Naive thymus-derived CD8-positive, alpha-beta T cell (primary cell): ENCODE results near the gene NR2F6. TPM values are rescaled to one million over a fixed set of nuclear protein-coding genes. Genes with fewer than 3 reads are reported as not detected.

Source experiments
- ATAC-seq, 2 donors: fragments of 150-1000 bp; cut with Tn5 transposase in 1 of 2; sonication (Bioruptor Pico), chemical (Tn5 transposase) in 1 of 2; 1 replicate in 1 of 2; 2 replicates in 1 of 2; pipeline ENCODE4 v1.10.0; 2021; ENCODE audit warnings: mild to moderate bottlenecking in 2 of 2, moderate library complexity in 2 of 2
- POLR2A ChIA-PET: fragments of 350-600 bp; sonication (Branson Sonifier 250); formaldehyde crosslinking; loops from one replicate; lab custom pipeline; 2021; ENCODE audit warnings: antibody characterized with exemption; lab: Charles Lee
- DNase-seq, 10 donors: peaks; one replicate each; pipeline versions ENCODE4 v3.0.0 to v3.0.0-alpha.2; 2020 to 2022
- H3K27ac Mint-ChIP-seq, 10 donors: one replicate each; pipeline ENCODE4 v1.8.0; 2020 to 2022; ENCODE audit warnings: mild to moderate bottlenecking in 10 of 10, mixed read lengths in 10 of 10, moderate library complexity in 4 of 10, inconsistent platforms in 1 of 10
- H3K27me3 Mint-ChIP-seq, 5 donors: one replicate each; pipeline ENCODE4 v1.8.0; 2021 to 2022; ENCODE audit warnings: mixed read lengths in 5 of 5
- H3K36me3 Mint-ChIP-seq, 3 donors: one replicate each; pipeline ENCODE4 v1.8.0; 2020 to 2022; ENCODE audit warnings: mixed read lengths in 3 of 3, mild to moderate bottlenecking in 2 of 3, inconsistent platforms in 1 of 3
- H3K4me1 Mint-ChIP-seq, 4 donors: one replicate each; pipeline ENCODE4 v1.8.0; 2021 to 2022; ENCODE audit warnings: mixed read lengths in 4 of 4
- H3K4me3 Mint-ChIP-seq, 10 donors: one replicate each; pipeline ENCODE4 v1.8.0; 2020 to 2022; ENCODE audit warnings: mild to moderate bottlenecking in 10 of 10, mixed read lengths in 10 of 10, moderate library complexity in 6 of 10, inconsistent platforms in 1 of 10
- H3K9me3 Mint-ChIP-seq, 9 donors: one replicate each; pipeline ENCODE4 v1.8.0; 2020 to 2022; ENCODE audit warnings: mixed read lengths in 9 of 9, mild to moderate bottlenecking in 3 of 9, inconsistent platforms in 1 of 9, moderate library complexity in 1 of 9
- polyA plus RNA-seq, 3 donors: library from polyadenylated mRNA; unstranded; fragments of 300-500 nt; fragmentation: Illumina TruSeq; gene quantifications; one replicate each; pipeline ENCODE4 v1.2.3, GENCODE V29; 2021
- total RNA-seq, 8 experiments: library from RNA in 2 of 8; stranded (reverse) in 2 of 8; gene quantifications; one replicate each; pipeline ENCODE4 v1.2.3 and lab custom pipeline; 2021 to 2026

The NR2F6 gene
- total RNA-seq (1 to 10 TPM; 1.1 to 1.6 TPM), polyA plus RNA-seq (1 to 10 TPM in 2 of 3 donors, under 1 TPM in 1; 0.93 to 1.5 (median 1.3) TPM), total RNA-seq (lab: John Stamatoyannopoulos, UW) (0 to 9.1 (median 2.9) reads per million in 6 experiments)

DNA sequence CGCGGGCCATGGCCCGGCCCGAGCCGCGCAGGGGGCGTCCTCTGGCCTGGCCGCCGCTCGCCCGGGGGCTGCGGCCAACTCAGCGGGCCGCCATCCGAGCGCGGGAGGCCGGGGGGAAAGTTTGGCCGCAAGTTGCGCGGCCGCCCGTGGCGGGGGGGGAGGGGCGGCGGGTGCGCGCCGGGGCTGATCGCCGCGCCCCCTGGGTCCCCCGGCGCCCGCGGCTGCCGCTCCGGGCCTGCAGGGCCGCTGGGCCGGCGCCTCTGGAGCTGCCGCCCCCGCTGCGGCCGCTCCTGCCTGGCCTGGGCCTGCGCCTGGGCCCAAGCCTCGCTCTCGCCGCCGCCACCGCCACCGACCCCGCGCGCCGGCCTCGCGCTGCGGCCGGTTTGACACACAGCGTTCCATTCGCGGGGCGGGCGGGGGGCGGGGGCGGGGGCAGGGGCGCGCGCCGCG is at the start of gene NR2F6:
Gene NR2F6, minus strand, starts transcription at position 385 of the 450 bp plus-strand sequence. CDS start 699 bp downstream, outside the sequence.
- Mint-ChIP-seq H3K4me1 (peaks cover 4 to 20% (median 9%) of the 10 kb centered on the region in 4 donors), H3K4me3 (peak within 1 kb of the TSS; percentile 74 to 93 (median 88)), H3K9me3 (no peaks in the 10 kb centered on the region), H3K36me3 (no peaks in the 10 kb centered on the region), H3K27me3 (peaks cover 0 to 4% (median 0%) of the 10 kb centered on the region in 5 donors), H3K27ac (peak within 1 kb of the TSS in 6 of 10 donors; percentile 40 to 91 (median 72))
- POLR2A ChIA-PET, result interaction anchor here (1.8 to 2.6 kb wide), 2 partner anchors 11 to 61 kb away, joined by 4 to 9 read pairs; no protein-coding TSS in a partner anchor
- no peak for DNase-seq
- ATAC-seq, result peak in 1 of 2 donors; percentile 35

DNA sequence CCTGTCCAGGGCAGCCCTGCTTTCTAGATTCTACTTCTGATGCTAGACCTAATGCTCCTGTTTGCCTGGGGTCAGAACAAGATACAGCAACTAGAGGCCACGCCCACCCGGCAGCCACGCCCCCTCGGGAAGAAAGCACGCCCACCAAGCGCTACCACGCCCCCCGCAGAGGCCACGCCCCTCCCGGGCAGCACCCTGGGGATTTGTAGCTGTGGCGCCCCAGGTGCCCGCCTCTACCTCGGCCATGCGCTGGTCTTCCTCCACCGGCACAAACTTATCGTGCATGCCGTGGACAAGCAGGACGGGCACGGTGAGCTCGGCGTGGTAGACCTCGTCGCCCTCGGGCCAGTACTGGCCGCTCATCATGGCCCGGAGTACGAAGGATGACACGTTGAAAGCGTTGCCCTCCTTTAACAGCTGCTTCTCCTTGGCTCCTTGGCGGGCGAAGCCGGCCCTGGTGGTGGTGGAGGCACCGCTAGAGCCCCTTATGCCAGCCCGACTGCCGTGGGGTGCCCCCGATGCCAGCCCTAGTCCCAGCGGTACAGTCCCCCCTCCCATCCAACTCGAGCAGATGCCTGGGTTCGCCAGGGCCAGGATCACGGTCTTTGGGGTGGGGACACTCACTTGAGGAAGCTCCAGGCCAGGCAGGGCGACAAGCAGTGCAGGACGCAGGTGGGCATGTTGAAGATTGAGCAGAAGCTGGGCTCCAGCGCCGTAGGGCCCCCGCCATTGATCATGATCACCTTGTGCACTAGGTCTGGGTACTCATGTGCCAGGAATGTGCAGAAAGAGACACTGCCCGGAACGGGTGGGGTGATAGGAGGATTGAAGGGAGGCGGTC is 48.6 kb upstream of the NR2F6 start:
- peak in 7 of 10 donors; percentile 16 to 70 (median 34) for DNase-seq
- Mint-ChIP-seq H3K27me3 (no peaks in the 10 kb centered on the region), H3K9me3 (no peaks in the 10 kb centered on the region), H3K27ac (no peak overlapping the region), H3K4me3 (peak overlapping the region in 1 of 10 donors; percentile 58), H3K36me3 (peaks cover 0 to 15% (median 8%) of the 10 kb centered on the region in 3 donors), H3K4me1 (peaks cover 0 to 13% (median 6%) of the 10 kb centered on the region in 4 donors)
- no peak for ATAC-seq
- POLR2A ChIA-PET, result interaction anchor here (1.1 to 2.2 kb wide), 2 partner anchors 11 to 36 kb away, joined by 3 to 6 read pairs; partner anchors contain the start of gene MRPL34

DNA sequence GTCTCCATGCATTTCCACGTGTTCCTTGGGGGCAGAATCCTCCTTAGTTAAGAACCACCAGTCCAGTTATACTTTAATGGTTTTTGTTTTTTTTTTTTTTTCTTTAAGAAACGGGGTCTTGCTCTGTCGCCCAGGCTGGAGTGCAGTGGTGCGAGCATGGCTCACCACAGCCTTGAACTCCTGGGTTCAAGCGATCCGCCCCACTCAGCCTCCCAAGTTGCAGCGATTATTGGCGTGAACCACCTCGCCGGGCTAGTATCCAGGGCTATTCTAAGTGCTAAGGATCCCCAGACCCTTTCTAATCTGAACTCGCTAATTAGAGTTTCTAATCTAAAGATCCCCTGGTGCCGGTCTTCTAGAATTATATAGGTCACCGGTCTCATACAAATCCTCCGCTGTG is 47.9 kb upstream of the NR2F6 start:
- no peak overlapping the region for H3K27ac Mint-ChIP-seq
- ATAC-seq, result no peak
- DNase-seq, result no peak
- no peak overlapping the region for H3K4me3 Mint-ChIP-seq
- H3K4me1 Mint-ChIP-seq, result peaks cover 0 to 13% (median 6%) of the 10 kb centered on the region in 4 donors
- no peaks in the 10 kb centered on the region for H3K27me3 Mint-ChIP-seq
- H3K36me3 Mint-ChIP-seq, result peaks cover 0 to 12% (median 4%) of the 10 kb centered on the region in 3 donors
- POLR2A ChIA-PET, result interaction anchor here (0.8 to 2.2 kb wide), 7 partner anchors 9 to 219 kb away, joined by 3 to 21 read pairs (median 6); partner anchors contain the start of genes ABHD8, DDA1 and MRPL34
- no peaks in the 10 kb centered on the region for H3K9me3 Mint-ChIP-seq

DNA sequence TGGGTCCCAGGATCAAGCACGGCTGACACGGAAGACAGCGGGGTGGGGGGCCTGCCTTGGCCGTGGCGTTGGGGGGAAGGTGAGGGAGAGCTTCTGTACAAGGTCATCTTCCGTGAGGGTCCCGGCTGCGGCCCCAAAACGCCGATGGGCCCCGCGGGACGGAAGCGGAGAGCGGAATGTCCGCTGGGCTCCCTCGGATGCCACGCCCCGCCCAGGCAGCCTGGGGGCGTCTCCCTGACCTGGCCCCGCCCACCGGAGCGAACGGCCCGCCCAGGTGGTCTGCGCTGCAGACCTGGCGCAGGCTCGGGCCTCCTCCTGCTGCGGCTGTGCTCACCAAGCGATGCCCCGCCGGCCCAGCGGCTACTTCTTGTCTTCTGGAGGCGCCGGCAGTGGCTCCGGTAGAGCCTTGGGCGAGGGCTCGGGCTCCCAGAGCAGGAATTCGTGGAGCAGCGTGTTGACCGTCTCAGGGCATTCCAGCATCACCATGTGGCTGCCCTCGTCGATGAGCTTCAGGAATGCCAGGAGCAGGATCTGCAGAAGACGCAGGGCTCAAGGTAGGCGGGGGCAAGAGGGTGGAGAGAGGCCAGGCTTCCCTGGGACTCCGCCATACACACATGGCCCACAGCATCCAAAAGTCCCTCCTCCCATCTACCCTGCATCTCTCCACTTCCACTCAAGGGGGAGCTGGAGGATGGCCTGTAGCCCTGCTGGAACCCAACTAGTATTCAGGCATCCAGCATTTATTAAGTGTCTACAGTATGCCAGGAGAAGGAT is 46.8 kb upstream of the NR2F6 start:
- ATAC-seq (peak; percentile 95 to 97), DNase-seq (peak; percentile 69 to 86 (median 79))
- POLR2A ChIA-PET, result interaction anchor here (0.6 to 2.2 kb wide), 13 partner anchors 10 to 512 kb away, joined by 3 to 21 read pairs (median 5); partner anchors contain the start of genes ABHD8, ANKLE1, BABAM1 and BST2
- Mint-ChIP-seq H3K4me3 (peak overlapping the region; percentile 87 to 94 (median 90)), H3K36me3 (peaks cover 0 to 8% (median 0%) of the 10 kb centered on the region in 3 donors), H3K27ac (peak overlapping the region in 9 of 10 donors; percentile 16 to 94 (median 80)), H3K27me3 (peaks cover 0 to 1% (median under 1%) of the 10 kb centered on the region in 5 donors), H3K4me1 (peaks cover 0 to 13% (median 6%) of the 10 kb centered on the region in 4 donors), H3K9me3 (no peaks in the 10 kb centered on the region)

DNA sequence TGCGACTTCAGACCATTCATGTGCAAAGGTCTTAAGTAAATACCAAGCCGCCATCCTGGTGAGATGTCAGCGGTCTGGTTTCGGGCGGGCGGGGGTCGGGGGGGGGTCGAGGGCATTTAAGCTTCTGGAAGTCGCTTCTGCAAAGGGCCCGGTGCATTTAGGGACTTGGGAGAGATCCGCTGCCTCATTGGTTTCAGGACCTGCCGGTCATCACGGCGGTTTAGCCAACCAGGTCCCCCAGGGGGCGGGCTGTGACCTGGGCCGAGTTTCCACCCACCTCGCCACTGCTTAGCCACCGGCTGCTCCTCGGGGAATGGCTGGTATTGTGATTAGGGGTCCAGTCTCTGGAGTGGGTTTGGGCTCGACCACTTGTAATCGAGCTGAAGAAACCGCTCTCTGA is 43.8 kb upstream of the NR2F6 start:
- Mint-ChIP-seq H3K27me3 (peaks cover 0 to 2% (median 1%) of the 10 kb centered on the region in 5 donors), H3K4me3 (no peak overlapping the region), H3K36me3 (no peaks in the 10 kb centered on the region), H3K4me1 (peaks cover 0 to 9% (median 5%) of the 10 kb centered on the region in 4 donors), H3K9me3 (no peaks in the 10 kb centered on the region), H3K27ac (no peak overlapping the region)
- DNase-seq (peak in 3 of 10 donors; percentile 17 to 54 (median 31)), ATAC-seq (no peak)
- POLR2A ChIA-PET, result interaction anchor here (0.6 to 0.7 kb wide), 2 partner anchors 31 to 223 kb away, joined by 3 read pairs; no protein-coding TSS in a partner anchor

DNA sequence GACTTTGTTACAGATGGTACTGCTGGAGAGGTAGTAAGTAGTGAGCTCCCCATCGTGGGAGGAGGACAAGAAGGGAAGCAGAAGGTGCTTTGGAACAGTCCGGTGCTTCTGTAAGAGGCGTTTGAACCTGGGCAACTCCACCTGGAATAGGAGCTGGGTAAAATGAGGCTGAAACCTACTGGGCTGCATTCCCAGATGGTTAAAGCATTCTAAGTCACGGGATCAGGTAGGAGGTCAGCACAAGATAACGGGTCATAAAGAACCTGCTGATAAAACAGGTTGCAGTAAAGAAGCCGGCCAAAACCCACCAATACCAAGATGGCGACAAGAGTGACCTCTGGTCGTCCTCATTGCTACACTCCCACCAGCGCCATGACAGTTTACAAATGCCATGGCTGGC is 41.0 kb upstream of the NR2F6 start:
- DNase-seq (no peak), ATAC-seq (no peak)
- peaks cover 0 to 2% (median 1%) of the 10 kb centered on the region in 5 donors for H3K27me3 Mint-ChIP-seq
- H3K4me1 Mint-ChIP-seq, result peaks cover 2 to 8% (median 5%) of the 10 kb centered on the region in 4 donors
- peak overlapping the region in 1 of 10 donors; percentile 73 for H3K27ac Mint-ChIP-seq
- H3K9me3 Mint-ChIP-seq, result no peaks in the 10 kb centered on the region
- no peaks in the 10 kb centered on the region for H3K36me3 Mint-ChIP-seq
- no peak overlapping the region for H3K4me3 Mint-ChIP-seq
- POLR2A ChIA-PET, result no interaction called here

DNA sequence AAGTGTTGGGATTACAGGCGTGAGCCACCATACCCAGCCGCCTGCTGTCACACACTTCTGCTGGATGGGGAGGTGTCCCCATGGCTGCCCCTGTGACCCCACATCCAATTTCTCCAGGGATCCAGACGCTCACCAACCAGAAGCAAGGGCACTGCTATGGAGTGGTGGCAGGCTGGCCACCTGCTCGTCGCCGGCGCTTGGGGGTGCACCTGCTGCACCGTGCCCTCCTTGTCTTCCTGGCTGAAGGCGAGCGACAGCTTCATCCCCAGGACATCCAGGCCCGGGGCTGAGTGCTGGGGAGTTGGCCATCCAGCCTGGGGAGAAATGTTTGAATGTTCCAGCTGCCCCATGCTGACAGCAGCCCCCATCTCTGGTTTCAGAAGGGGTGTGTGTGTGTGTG is 40.5 kb upstream of the NR2F6 start:
- no peaks in the 10 kb centered on the region for H3K36me3 Mint-ChIP-seq
- ATAC-seq (no peak), DNase-seq (no peak)
- H3K27ac Mint-ChIP-seq, result no peak overlapping the region
- no peak overlapping the region for H3K4me3 Mint-ChIP-seq
- H3K27me3 Mint-ChIP-seq, result peaks cover 0 to 2% (median 1%) of the 10 kb centered on the region in 5 donors
- POLR2A ChIA-PET, result no interaction called here
- H3K4me1 Mint-ChIP-seq, result peaks cover 4 to 10% (median 6%) of the 10 kb centered on the region in 4 donors
- H3K9me3 Mint-ChIP-seq, result no peaks in the 10 kb centered on the region

DNA sequence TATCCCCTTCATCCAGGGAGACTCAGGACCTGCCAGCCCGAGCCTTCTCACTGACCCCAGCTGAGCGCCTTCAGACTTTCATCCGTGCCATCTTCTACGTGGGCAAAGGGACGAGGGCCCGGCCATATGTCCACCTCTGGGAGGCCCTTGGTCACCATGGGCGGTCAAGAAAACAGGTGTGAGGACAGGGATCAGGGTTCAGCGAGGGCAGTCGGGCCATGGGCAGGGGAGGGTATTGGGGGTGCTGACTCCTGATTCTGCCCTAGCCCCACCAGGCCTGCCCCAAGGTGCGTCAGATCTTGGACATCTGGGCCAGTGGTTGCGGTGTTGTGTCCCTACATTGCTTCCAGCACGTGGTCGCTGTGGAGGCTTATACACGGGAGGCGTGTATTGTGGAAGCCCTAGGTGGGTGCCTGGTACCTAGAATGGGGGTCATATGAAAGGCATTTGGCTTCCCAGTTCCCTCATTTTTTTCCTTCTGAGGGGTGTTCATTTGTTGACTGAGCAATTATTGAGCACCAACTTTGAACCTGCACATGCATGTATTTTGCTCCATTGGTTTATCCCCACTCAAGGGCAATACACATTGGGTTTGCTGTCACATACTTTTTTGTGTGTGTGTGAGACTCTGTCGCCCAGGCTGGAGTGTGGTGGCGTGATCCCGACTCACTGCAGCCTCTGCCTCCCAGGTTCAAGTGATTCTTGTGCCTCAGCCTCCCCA is 39.9 kb upstream of the NR2F6 start:
- POLR2A ChIA-PET, result interaction anchor here (0.5 kb wide), 1 partner anchor 20 kb away, joined by 10 read pairs; no protein-coding TSS in a partner anchor
- peaks cover 4 to 11% (median 6%) of the 10 kb centered on the region in 4 donors for H3K4me1 Mint-ChIP-seq

DNA sequence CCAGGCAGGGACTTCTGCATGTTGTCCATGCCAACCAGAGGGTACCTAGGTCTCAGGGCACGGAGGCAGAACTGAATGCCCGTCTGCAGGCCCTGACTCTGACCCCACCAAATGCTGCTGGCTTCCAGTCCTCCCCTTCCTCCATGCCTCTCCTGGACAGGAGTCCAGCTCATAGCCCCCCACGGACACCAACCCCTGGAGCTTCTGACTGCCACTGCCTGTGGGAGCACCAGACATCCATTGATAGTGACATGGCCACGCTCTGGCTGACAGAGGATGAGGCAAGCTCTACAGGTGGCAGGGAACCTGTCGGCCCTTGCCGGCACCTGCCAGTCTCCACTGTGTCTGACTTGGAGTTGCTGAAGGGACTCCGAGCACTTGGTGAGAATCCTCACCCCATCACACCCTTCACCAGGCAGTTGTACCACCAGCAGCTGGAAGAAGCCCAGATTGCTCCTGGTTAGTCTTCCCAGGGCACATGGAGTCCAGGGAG is 37.8 kb upstream of the NR2F6 start:
- Mint-ChIP-seq H3K27ac (peak overlapping the region in 2 of 10 donors; percentile 20 to 43), H3K4me1 (peaks cover 4 to 9% (median 6%) of the 10 kb centered on the region in 4 donors), H3K9me3 (no peaks in the 10 kb centered on the region), H3K36me3 (peaks cover 0 to 3% (median 0%) of the 10 kb centered on the region in 3 donors), H3K27me3 (peaks cover 0 to 2% (median 1%) of the 10 kb centered on the region in 5 donors), H3K4me3 (peak overlapping the region in 7 of 10 donors; percentile 28 to 81 (median 59))
- POLR2A ChIA-PET, result interaction anchor here (0.6 kb wide), 1 partner anchor 79 kb away, joined by 4 read pairs; no protein-coding TSS in a partner anchor
- DNase-seq (no peak), ATAC-seq (no peak)

More for the DNA sequence above, 39.9 kb upstream of the NR2F6 start:
- Mint-ChIP-seq H3K4me3 (peak overlapping the region in 1 of 10 donors; percentile 60), H3K36me3 (no peaks in the 10 kb centered on the region), H3K9me3 (no peaks in the 10 kb centered on the region), H3K27ac (no peak overlapping the region), H3K27me3 (peaks cover 0 to 2% (median 1%) of the 10 kb centered on the region in 5 donors)
- DNase-seq (no peak), ATAC-seq (no peak)

DNA sequence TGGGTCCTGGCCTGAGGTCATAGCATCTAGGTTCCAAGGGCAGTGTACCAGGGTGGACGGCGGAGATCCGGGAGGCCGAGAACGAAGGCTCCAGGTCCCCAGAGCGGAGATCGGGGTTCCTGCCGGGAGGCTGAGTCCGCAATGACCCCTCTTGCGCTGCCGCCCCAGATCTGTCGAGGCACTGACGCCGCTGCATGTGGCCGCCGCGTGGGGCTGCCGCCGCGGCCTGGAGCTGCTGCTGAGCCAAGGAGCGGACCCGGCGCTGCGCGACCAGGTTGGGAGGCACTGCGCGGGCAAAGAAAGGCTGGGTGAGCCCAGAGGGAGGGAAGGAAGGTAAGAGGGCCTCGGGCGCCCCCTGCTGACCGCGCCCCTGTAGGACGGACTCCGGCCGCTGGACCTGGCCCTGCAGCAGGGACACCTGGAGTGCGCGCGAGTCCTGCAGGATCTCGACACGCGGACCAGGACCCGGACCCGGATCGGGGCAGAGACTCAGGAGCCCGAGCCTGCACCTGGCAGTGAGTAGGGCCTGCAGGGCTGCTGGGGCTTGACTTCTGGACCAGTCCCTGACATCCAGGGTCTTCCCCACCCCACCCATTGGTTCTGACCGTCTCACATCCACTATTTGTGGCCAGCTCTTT is 36.9 kb upstream of the NR2F6 start:
- Mint-ChIP-seq H3K27me3 (peaks cover 0 to 2% (median 0%) of the 10 kb centered on the region in 5 donors), H3K4me3 (peak overlapping the region; percentile 76 to 91 (median 83)), H3K27ac (no peak overlapping the region), H3K9me3 (no peaks in the 10 kb centered on the region), H3K36me3 (peaks cover 0 to 7% (median under 1%) of the 10 kb centered on the region in 3 donors), H3K4me1 (peaks cover 4 to 9% (median 6%) of the 10 kb centered on the region in 4 donors)
- POLR2A ChIA-PET, result interaction anchor here (1.5 to 3.9 kb wide), 3 partner anchors 10 to 22 kb away, joined by 4 to 20 read pairs (median 5); partner anchors contain the start of gene BABAM1
- ATAC-seq (peak; percentile 91 to 94), DNase-seq (peak; percentile 63 to 89 (median 78))
